Measurements from ENCODE around the gene SERTAD3.
"Not testable (repeated sequence)": the region's sequence is repeated elsewhere in the genome, so short reads cannot be mapped to it uniquely, and the experiment has no call there.

The SERTAD3 gene

GRCh38 chr19:40466219-40466984 is 22.3 kb upstream of the SERTAD3 start:
- Histone ChIP-seq H3K4me3 (ENCODE audit: low read length) (peak overlapping the region; percentile 43), H3K4me1 (ENCODE audit: insufficient read depth, low read length) (0 out of 2 replicates have a peak, but pooled peaks cover 2% of the 10 kb centered on the region), H3K9me3 (ENCODE audit: insufficient read depth, low read depth, low read length) (no peaks in the 10 kb centered on the region), H3K27ac (ENCODE audit: low read length) (no peak overlapping the region), H3K9ac (ENCODE audit: low read depth, low read length) (no peak overlapping the region), H3K27me3 (ENCODE audit: insufficient read depth, low read length) (peaks cover 30% of the 10 kb centered on the region), H3K36me3 (ENCODE audit: insufficient read depth, low read depth, low read length) (no peaks in the 10 kb centered on the region)

- no peak within 1 kb of the TSS for H3K27ac ChIP-seq (ENCODE audit: low read length)
- H3K9ac ChIP-seq (ENCODE audit: low read depth, low read length) = peak within 1 kb of the TSS; percentile 46; the same call in 1 of the 2 replicates
- H3K36me3 ChIP-seq (ENCODE audit: insufficient read depth, low read depth, low read length) = no peaks in the 10 kb centered on the region
- H3K27me3 ChIP-seq (ENCODE audit: insufficient read depth, low read length) = peaks cover 30% of the 10 kb centered on the region
- no peaks in the 10 kb centered on the region for H3K9me3 ChIP-seq (ENCODE audit: insufficient read depth, low read depth, low read length)
- peak within 1 kb of the TSS; percentile 77 for H3K4me3 ChIP-seq (ENCODE audit: low read length)
- 0 out of 2 replicates have a peak, but pooled peaks cover 2% of the 10 kb centered on the region for H3K4me1 ChIP-seq (ENCODE audit: insufficient read depth, low read length)
Measured at GRCh38 chr19:40465557-40466218, 21.6 kb upstream of the SERTAD3 start, which contains the start of gene BLVRB. BLVRB (minus strand) TSS chr19:40465745; CDS start chr19:40465688, 57 bp downstream.

GRCh38 chr19:40465025-40465556 is 21.0 kb upstream of the SERTAD3 start:
- H3K27me3 ChIP-seq (ENCODE audit: insufficient read depth, low read length) = peaks cover 30% of the 10 kb centered on the region
- H3K36me3 ChIP-seq (ENCODE audit: insufficient read depth, low read depth, low read length) = no peaks in the 10 kb centered on the region
- H3K4me3 ChIP-seq (ENCODE audit: low read length) = peak overlapping the region; percentile 77
- no peaks in the 10 kb centered on the region for H3K9me3 ChIP-seq (ENCODE audit: insufficient read depth, low read depth, low read length)
- peak overlapping the region; percentile 46; the same call in 1 of the 2 replicates for H3K9ac ChIP-seq (ENCODE audit: low read depth, low read length)
- H3K4me1 ChIP-seq (ENCODE audit: insufficient read depth, low read length) = 0 out of 2 replicates have a peak, but pooled peaks cover 2% of the 10 kb centered on the region
- no peak overlapping the region for H3K27ac ChIP-seq (ENCODE audit: low read length)

- no peak overlapping the region for H3K27ac ChIP-seq (ENCODE audit: low read length)
- no peaks in the 10 kb centered on the region for H3K36me3 ChIP-seq (ENCODE audit: insufficient read depth, low read depth, low read length)
- peak overlapping the region; percentile 77 for H3K4me3 ChIP-seq (ENCODE audit: low read length)
- no peak overlapping the region for H3K9ac ChIP-seq (ENCODE audit: low read depth, low read length)
- peaks cover 30% of the 10 kb centered on the region for H3K27me3 ChIP-seq (ENCODE audit: insufficient read depth, low read length)
- H3K4me1 ChIP-seq (ENCODE audit: insufficient read depth, low read length) = 0 out of 2 replicates have a peak, but pooled peaks cover 2% of the 10 kb centered on the region
- H3K9me3 ChIP-seq (ENCODE audit: insufficient read depth, low read depth, low read length) = no peaks in the 10 kb centered on the region
Measured at GRCh38 chr19:40464059-40465024, 20.2 kb upstream of the SERTAD3 start.

GRCh38 chr19:40463587-40464037 is 19.5 kb upstream of the SERTAD3 start:
- H3K27me3 ChIP-seq (ENCODE audit: insufficient read depth, low read length) = peaks cover 26% of the 10 kb centered on the region
- not testable (repeated sequence) for H3K27ac ChIP-seq (ENCODE audit: low read length); H3K4me1 ChIP-seq (ENCODE audit: insufficient read depth, low read length); H3K36me3 ChIP-seq (ENCODE audit: insufficient read depth, low read depth, low read length); H3K9ac ChIP-seq (ENCODE audit: low read depth, low read length); H3K9me3 ChIP-seq (ENCODE audit: insufficient read depth, low read depth, low read length); H3K4me3 ChIP-seq (ENCODE audit: low read length)

GRCh38 chr19:40461669-40462221 is 17.6 kb upstream of the SERTAD3 start:
- Histone ChIP-seq H3K27me3 (ENCODE audit: insufficient read depth, low read length) (peaks cover 9% of the 10 kb centered on the region), H3K4me3 (ENCODE audit: low read length) (no peak overlapping the region), H3K4me1 (ENCODE audit: insufficient read depth, low read length) (0 out of 2 replicates have a peak, but pooled peaks cover 2% of the 10 kb centered on the region), H3K27ac (ENCODE audit: low read length) (no peak overlapping the region), H3K36me3 (ENCODE audit: insufficient read depth, low read depth, low read length) (no peaks in the 10 kb centered on the region), H3K9ac (ENCODE audit: low read depth, low read length) (no peak overlapping the region), H3K9me3 (ENCODE audit: insufficient read depth, low read depth, low read length) (no peaks in the 10 kb centered on the region)

GRCh38 chr19:40460185-40460584 is 16.1 kb upstream of the SERTAD3 start:
- Histone ChIP-seq H3K27me3 (ENCODE audit: insufficient read depth, low read length) (no peaks in the 10 kb centered on the region; the same call in 1 of the 2 replicates), H3K9ac (ENCODE audit: low read depth, low read length) (no peak overlapping the region), H3K4me3 (ENCODE audit: low read length) (no peak overlapping the region), H3K27ac (ENCODE audit: low read length) (no peak overlapping the region), H3K4me1 (ENCODE audit: insufficient read depth, low read length) (no peaks in the 10 kb centered on the region), H3K36me3 (ENCODE audit: insufficient read depth, low read depth, low read length) (no peaks in the 10 kb centered on the region), H3K9me3 (ENCODE audit: insufficient read depth, low read depth, low read length) (no peaks in the 10 kb centered on the region)

GRCh38 chr19:40458597-40458974 is 14.5 kb upstream of the SERTAD3 start:
- no peak overlapping the region for H3K4me3 ChIP-seq (ENCODE audit: low read length)
- no peaks in the 10 kb centered on the region for H3K27me3 ChIP-seq (ENCODE audit: insufficient read depth, low read length)
- H3K9ac ChIP-seq (ENCODE audit: low read depth, low read length) = no peak overlapping the region
- H3K36me3 ChIP-seq (ENCODE audit: insufficient read depth, low read depth, low read length) = no peaks in the 10 kb centered on the region
- H3K4me1 ChIP-seq (ENCODE audit: insufficient read depth, low read length) = no peaks in the 10 kb centered on the region
- H3K27ac ChIP-seq (ENCODE audit: low read length) = no peak overlapping the region
- no peaks in the 10 kb centered on the region for H3K9me3 ChIP-seq (ENCODE audit: insufficient read depth, low read depth, low read length)

- Histone ChIP-seq H3K27me3 (ENCODE audit: insufficient read depth, low read length) (no peaks in the 10 kb centered on the region), H3K4me1 (ENCODE audit: insufficient read depth, low read length) (no peaks in the 10 kb centered on the region), H3K9me3 (ENCODE audit: insufficient read depth, low read depth, low read length) (no peaks in the 10 kb centered on the region), H3K36me3 (ENCODE audit: insufficient read depth, low read depth, low read length) (no peaks in the 10 kb centered on the region), H3K9ac (ENCODE audit: low read depth, low read length) (no peak overlapping the region), H3K27ac (ENCODE audit: low read length) (no peak overlapping the region), H3K4me3 (ENCODE audit: low read length) (no peak overlapping the region)
Measured at GRCh38 chr19:40457953-40458596, 13.9 kb upstream of the SERTAD3 start.

GRCh38 chr19:40457048-40457447 is 12.9 kb upstream of the SERTAD3 start:
- no peaks in the 10 kb centered on the region for H3K27me3 ChIP-seq (ENCODE audit: insufficient read depth, low read length)
- no peaks in the 10 kb centered on the region for H3K4me1 ChIP-seq (ENCODE audit: insufficient read depth, low read length)
- H3K36me3 ChIP-seq (ENCODE audit: insufficient read depth, low read depth, low read length) = no peaks in the 10 kb centered on the region
- no peak overlapping the region for H3K4me3 ChIP-seq (ENCODE audit: low read length)
- no peak overlapping the region for H3K27ac ChIP-seq (ENCODE audit: low read length)
- H3K9me3 ChIP-seq (ENCODE audit: insufficient read depth, low read depth, low read length) = no peaks in the 10 kb centered on the region
- H3K9ac ChIP-seq (ENCODE audit: low read depth, low read length) = no peak overlapping the region

All from iPS-20b (cell line).